Mucosa of stomach (tissue), 1 donor: ENCODE data around the gene UBR1.

ENCODE experiments used
- H3K27me3 ChIP-seq: one replicate; pipeline ENCODE4 v1.7.0; 2013; ENCODE audit warnings: mild to moderate bottlenecking, low read length; ENCODE audit not compliant: control insufficient read depth, insufficient read depth
- H3K36me3 ChIP-seq: one replicate; pipeline ENCODE4 v1.7.0; 2013; ENCODE audit warnings: low read length; ENCODE audit not compliant: control insufficient read depth, insufficient read depth
- H3K4me1 ChIP-seq: one replicate; pipeline ENCODE4 v1.7.0; 2013; ENCODE audit warnings: mild to moderate bottlenecking, low read length; ENCODE audit not compliant: control insufficient read depth, insufficient read depth
- H3K4me3 ChIP-seq: one replicate; pipeline ENCODE4 v1.7.0; 2013; ENCODE audit warnings: low read length
- H3K9ac ChIP-seq: one replicate; pipeline ENCODE4 v1.7.0; 2013; ENCODE audit warnings: mild to moderate bottlenecking, low read length, moderate library complexity
- H3K9me3 ChIP-seq: one replicate; pipeline ENCODE4 v1.7.0; 2013; ENCODE audit warnings: mild to moderate bottlenecking, low read length, moderate library complexity; ENCODE audit not compliant: control insufficient read depth
- donor health status: Pancreatic carcinoma.

Gene UBR1

DNA sequence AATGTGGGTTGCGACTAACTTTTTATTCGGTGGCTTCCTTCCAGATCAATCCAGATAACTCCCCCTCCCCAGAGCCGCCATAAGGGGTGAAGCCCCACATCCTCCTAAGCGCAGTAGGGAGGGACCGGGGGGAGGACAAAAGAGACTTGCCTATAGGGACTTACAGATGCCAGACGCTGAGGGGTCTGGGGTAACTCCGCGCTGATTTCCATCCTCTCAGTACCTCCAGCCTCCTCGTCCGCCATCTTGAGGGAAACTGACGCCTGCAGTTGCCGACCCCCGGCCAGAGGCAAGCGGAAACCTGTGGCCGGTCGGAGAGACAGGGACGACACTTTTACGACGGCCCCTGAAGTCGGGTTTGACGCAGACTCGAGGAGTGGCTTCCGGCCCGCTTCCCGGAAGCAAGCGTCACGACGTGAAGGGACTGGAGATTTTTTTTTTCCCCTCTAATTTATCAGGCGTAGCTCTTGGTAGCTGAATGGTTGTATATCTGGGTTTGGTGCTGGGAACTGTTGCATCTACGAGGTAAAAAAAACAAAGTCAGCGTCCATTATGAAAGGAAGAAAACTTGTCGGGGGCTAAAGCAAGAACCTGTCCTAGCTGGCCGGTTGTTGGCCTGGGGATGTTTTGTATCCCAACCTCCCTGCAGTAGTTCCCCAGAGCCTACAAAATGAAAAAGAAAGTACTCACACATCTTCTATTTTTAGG, at the start of gene UBR1:
UBR1 (minus strand) TSS at position 261 of the 708 bp plus-strand sequence; CDS start at position 245, 16 bp downstream.
- peak within 1 kb of the TSS; percentile 68 for H3K9ac ChIP-seq
- H3K4me3 ChIP-seq = peak within 1 kb of the TSS; percentile 96
- no peaks in the 10 kb centered on the region for H3K9me3 ChIP-seq
- H3K36me3 ChIP-seq = no peaks in the 10 kb centered on the region
- no peaks in the 10 kb centered on the region for H3K27me3 ChIP-seq
- H3K4me1 ChIP-seq = peaks cover 12% of the 10 kb centered on the region

DNA sequence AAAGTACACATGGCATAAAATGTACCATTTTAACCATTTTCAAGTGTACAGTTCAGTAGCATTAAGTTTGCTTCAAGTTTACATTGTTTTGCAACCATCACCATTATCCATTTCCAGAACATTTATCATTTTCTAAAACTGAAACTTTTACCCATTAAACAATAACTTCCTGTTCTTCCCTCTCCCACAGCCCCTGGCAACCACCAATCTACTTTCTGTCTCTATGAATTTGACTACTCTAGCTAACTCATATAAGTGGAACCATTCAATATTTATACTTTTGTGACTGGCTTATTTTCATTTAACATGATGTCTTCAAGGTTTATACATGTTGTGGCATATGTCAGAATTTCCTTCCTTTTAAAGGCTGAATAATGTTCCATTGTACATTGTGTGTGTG, 47.4 kb upstream of the UBR1 start:
- Histone ChIP-seq H3K9ac (no peak overlapping the region), H3K27me3 (no peaks in the 10 kb centered on the region), H3K4me3 (no peak overlapping the region), H3K9me3 (no peaks in the 10 kb centered on the region), H3K36me3 (no peaks in the 10 kb centered on the region), H3K4me1 (no peaks in the 10 kb centered on the region)

DNA sequence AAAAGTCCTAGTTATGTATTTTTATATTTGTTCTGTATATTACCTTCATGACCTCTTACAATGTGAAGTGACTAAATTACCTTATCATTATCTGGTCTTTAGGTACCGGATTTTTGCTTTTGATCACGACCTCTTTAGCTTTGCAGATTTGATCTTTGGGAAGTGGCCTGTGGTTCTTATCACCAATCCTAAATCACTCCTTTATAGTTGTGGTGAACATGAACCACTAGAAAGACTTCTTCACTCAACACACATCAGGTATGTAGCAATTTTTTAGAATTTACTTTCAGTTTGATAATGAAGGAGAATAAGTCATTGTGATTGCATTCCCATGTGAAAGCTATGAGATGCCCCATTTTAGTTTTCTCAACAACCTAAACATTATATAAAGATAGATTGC, 45.9 kb upstream of the UBR1 start:
- no peaks in the 10 kb centered on the region for H3K27me3 ChIP-seq
- H3K4me1 ChIP-seq = no peaks in the 10 kb centered on the region
- H3K9ac ChIP-seq = no peak overlapping the region
- no peak overlapping the region for H3K4me3 ChIP-seq
- no peaks in the 10 kb centered on the region for H3K9me3 ChIP-seq
- H3K36me3 ChIP-seq = no peaks in the 10 kb centered on the region

DNA sequence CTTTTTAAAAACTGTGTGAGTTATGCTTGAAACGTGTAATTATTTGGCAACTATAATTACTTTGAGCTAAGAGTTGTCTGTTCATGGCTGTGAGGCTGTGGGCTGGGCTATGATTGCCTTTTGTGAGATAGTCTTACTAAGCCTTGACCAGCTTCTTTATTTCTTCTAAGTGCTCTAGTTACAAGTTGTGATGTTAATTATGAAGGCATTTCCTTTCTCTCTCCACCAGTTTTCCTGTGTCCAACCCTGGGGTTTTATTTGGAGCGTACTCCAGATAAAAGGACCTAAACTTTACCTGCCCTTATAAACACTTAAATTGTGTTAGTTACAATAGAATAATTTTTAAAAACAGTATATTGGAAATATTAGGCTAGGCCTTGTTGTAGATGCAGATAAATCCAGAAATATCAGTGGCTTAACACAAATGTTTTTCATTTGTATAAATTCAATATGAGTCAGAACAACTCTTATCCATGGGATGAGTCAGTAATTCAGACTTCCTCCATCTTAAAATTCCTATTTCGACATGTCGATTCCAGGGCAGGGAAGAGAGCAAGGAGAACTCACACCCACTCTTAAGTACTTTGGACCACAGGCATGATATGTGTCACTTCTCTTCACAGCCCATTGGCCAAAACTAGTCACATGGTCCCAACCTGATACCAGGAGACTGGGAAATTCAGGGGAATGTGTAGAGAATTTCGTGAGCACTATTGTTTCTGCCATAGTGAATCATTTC, 44.5 kb upstream of the UBR1 start:
- Histone ChIP-seq H3K36me3 (no peaks in the 10 kb centered on the region), H3K27me3 (no peaks in the 10 kb centered on the region), H3K4me3 (no peak overlapping the region), H3K9me3 (no peaks in the 10 kb centered on the region), H3K9ac (no peak overlapping the region), H3K4me1 (no peaks in the 10 kb centered on the region)

DNA sequence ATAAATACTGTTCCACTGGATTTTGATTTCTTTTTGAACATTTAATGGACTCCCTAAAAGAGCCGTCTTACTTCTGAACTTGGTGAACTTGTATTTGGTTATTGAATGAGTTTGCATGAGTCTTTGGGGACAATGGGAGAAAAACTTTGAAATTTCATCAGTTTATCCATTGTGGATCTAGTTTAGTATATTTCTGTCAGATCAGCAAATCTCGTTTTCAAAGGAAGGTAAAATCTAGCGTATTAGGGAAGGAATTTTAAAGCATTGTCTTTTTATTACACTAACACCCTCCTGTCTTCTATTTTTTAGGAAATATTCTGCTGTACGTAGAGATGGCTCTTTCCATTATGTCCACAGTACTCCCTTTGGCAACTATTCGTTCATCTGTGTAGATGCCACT, 40.3 kb upstream of the UBR1 start:
- no peak overlapping the region for H3K4me3 ChIP-seq
- no peaks in the 10 kb centered on the region for H3K27me3 ChIP-seq
- H3K4me1 ChIP-seq = no peaks in the 10 kb centered on the region
- no peaks in the 10 kb centered on the region for H3K36me3 ChIP-seq
- no peaks in the 10 kb centered on the region for H3K9me3 ChIP-seq
- no peak overlapping the region for H3K9ac ChIP-seq

DNA sequence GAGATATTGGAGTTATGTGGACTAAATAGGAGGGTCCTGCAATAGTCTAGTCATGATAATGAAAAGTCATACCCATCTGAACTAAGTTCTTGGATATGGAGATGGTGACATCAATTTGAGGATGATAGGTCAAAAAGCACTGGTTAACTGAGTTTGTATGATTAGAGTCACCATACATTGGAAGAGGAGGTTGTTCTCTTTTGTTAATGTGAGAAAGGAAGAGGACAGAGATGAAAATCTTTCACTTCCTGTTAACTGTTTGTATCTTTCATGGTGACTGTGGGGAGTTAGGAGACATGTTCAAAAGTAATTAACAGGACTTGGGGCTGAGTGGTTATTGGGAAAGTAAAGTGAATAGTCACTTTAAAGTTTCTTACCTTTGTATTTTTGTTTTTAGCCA, 38.7 kb upstream of the UBR1 start:
- no peaks in the 10 kb centered on the region for H3K36me3 ChIP-seq
- H3K9me3 ChIP-seq = no peaks in the 10 kb centered on the region
- H3K4me3 ChIP-seq = no peak overlapping the region
- H3K27me3 ChIP-seq = no peaks in the 10 kb centered on the region
- H3K4me1 ChIP-seq = no peaks in the 10 kb centered on the region
- H3K9ac ChIP-seq = no peak overlapping the region

DNA sequence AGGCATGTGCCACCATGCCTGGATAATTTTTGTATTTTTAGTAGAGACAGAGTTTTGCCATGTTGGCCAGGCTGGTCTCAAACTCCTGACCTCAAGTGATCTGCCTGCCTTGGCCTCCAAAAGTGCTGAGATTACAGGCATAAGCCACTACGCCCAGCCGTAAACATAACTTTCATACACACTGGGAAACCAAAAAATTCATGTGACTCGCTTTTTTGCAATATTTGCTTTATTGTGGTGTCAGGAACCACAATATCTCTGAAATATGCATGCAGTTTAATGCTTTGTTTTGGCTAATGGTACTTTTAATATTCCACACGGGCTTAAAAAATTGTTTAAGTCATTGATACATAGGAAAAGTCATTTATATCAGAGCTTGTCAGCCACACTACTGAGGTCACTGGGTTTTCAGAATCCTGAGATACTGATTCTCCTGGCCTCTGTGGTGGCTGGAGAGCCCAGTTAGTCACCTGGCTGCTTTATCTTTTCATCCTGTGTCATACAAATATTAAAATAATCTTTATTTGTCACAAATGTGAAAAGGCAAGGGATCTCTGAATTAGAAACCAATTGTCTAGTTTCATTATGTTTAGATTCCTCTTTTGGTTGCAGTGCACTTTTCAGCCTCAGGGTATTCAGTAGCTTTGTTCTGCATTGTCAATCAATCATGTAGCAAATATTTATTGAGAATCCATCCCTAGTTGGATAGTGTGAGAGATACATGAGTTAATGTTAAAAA, 37.5 kb upstream of the UBR1 start:
- no peaks in the 10 kb centered on the region for H3K27me3 ChIP-seq
- H3K4me3 ChIP-seq = no peak overlapping the region
- no peaks in the 10 kb centered on the region for H3K4me1 ChIP-seq
- no peaks in the 10 kb centered on the region for H3K9me3 ChIP-seq
- no peaks in the 10 kb centered on the region for H3K36me3 ChIP-seq
- no peak overlapping the region for H3K9ac ChIP-seq

DNA sequence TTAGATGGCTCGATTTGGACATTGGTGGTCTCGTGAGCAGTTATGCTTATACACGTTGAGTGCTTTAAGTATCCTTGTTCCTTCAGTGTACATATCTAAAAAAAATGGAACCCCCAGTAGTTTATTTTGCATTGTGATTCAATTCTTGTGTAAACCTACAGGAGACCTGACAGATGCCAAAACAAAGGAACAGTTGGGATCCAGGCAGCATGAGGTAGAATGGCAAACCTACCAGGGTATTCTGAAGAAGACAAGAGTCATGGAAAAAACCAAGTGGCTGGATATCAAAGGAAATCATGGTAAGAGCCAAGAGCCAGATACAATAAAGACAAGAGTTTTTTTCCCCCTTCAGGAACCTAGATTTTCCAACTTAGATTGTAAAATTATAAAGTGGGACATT, 29.5 kb upstream of the UBR1 start:
- H3K4me3 ChIP-seq = no peak overlapping the region
- peaks cover 6% of the 10 kb centered on the region for H3K36me3 ChIP-seq
- H3K4me1 ChIP-seq = peaks cover 7% of the 10 kb centered on the region
- H3K9me3 ChIP-seq = no peaks in the 10 kb centered on the region
- H3K27me3 ChIP-seq = no peaks in the 10 kb centered on the region
- H3K9ac ChIP-seq = no peak overlapping the region

DNA sequence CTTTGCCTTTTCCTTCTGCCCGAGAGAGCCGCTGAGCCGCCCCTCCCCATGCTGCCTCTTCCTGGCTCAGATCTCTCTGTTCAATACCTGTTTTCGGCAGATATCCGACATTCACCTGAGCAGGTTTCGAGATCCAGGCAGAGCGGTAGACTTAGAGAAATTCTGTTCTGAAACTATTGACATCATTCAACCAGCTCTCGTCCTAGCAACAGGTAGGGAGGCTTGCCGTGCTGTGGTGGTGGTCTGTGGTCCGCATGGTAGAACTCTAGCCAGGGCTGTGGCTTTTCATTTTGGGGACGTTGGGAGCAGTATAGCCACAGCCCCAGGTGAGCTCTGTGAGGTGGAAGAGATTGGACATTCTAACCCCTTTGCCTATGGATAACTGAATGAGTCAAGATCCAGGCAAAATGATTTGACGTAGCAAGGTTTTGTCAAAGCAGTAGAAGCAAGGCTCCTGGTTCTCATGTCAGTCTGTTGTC, 28.4 kb upstream of the UBR1 start:
- H3K9ac ChIP-seq = peak overlapping the region; percentile 93
- H3K4me3 ChIP-seq = peak overlapping the region; percentile 80
- H3K27me3 ChIP-seq = no peaks in the 10 kb centered on the region
- peaks cover 7% of the 10 kb centered on the region for H3K4me1 ChIP-seq
- peaks cover 6% of the 10 kb centered on the region for H3K36me3 ChIP-seq
- no peaks in the 10 kb centered on the region for H3K9me3 ChIP-seq

DNA sequence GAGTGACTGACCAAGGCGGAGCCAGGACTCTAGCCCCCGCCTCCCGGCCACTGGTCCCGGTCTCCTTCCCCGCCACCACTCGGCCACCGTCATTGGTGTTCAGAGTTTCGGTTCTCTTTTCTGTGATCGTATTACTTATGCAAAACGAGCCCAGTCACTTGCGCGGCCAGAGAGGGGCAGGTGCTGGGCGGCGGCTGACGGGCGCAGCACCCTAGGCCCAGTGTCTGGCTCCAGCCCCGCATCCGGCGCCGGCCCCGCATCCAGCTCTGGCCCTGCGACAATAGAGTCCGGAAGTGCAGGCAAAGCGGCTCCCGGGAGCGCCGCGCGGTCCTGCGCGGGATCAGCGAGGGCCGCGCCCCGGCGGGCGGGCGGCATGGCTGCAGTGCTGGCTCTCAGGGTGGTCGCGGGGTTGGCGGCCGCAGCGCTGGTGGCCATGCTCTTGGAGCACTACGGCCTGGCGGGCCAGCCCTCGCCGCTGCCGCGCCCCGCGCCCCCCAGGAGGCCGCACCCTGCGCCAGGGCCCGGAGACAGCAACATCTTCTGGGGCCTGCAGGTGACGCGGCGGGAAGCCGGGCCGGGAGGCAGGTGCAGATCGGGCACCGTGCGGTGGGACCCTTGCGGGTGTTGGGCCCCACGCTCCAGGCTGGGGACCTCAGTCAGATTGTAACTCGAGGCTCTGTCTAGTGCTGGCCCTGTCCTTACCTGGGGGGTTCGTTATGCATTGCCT, 27.8 kb upstream of the UBR1 start, which contains the start of gene TMEM62:
TMEM62 (plus strand) TSS at position 157 of the 727 bp plus-strand sequence; CDS start at position 374, 217 bp downstream.
- peaks cover 9% of the 10 kb centered on the region for H3K4me1 ChIP-seq
- peak within 1 kb of the TSS; percentile 93 for H3K9ac ChIP-seq
- no peaks in the 10 kb centered on the region for H3K27me3 ChIP-seq
- H3K36me3 ChIP-seq = peaks cover 6% of the 10 kb centered on the region
- no peaks in the 10 kb centered on the region for H3K9me3 ChIP-seq
- peak within 1 kb of the TSS; percentile 80 for H3K4me3 ChIP-seq

DNA sequence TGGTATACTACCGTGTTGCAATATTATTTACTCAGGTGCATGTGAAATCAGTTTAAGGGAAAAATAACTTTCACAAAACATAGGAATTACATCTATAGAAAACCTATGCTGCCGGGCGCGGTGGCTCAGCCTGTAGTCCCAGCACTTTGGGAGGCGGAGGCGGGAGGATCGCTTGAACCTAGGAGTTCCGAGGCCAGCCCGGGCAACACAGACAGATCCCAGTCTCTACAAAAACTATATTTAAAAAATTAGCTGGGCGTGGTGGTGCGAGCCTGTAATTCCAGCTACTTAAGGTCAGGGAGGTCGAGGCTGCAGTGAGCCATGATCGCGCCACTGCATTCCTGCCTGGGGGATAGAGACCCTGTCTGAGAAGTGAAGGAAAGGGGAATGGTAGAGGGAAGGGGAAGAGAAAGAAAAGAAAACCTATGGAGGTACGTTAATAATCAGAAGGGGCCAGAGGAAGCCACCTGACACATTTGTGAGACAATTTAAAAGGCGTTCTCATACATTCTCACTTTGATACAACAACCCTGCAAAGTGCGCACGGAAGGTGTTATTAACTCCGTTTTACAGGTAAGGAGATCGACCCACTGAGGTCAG, 27.1 kb upstream of the UBR1 start:
- Histone ChIP-seq H3K4me1 (peaks cover 11% of the 10 kb centered on the region), H3K9ac (peak overlapping the region; percentile 93), H3K9me3 (no peaks in the 10 kb centered on the region), H3K27me3 (no peaks in the 10 kb centered on the region), H3K36me3 (peaks cover 5% of the 10 kb centered on the region), H3K4me3 (peak overlapping the region; percentile 80)
